ENCODE results near the gene KCTD20.
"Not testable (repeated sequence)": the region's sequence is repeated elsewhere in the genome, so short reads cannot be mapped to it uniquely, and the experiment has no call there.

Gene KCTD20

DNA sequence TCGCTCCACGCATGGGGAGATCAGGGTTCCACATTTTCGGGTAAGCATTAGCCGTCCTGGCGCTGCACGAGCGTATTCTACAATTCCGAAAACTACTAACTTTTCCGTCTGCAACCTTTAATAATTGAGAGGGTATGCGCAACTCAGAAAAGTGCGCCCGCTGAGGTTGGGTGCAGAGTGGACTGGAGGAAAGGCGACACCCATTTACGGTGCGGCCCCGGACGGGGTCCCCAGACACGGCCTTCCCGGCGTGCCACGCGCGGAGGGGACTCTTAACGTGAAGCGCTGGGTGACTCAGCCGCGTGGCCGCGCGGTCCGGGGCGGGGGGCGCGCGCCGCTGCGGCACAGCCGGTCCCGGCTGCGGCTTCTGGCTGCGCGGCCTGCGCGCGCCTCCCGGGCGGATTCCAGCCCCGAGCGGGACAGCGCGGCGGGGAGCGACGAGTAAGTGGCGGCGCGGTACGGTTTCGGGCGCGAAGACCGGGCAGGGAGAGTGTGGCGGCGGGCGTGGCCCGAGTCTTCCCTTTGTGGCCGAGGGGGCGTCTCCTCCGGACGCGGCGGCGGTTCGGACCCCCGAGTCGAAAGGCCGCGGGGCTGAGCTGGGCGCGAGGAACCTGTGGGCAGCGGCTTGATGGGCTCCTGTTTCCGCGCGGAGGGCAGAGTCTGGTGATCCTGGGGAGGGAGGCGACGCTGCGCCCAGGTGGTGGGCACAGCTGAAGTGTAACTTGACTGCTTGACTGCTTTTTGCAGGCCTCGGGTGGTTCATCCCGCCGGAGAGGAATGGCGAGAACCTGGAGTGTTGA is at the start of gene KCTD20, which contains the start of gene PXT1:
Gene KCTD20 (plus strand): TSS at position 330 of the 800 bp plus-strand sequence. CDS start 27,098 bp downstream, outside the sequence.
Gene PXT1 (minus strand): TSS at position 184 of the 800 bp plus-strand sequence. CDS start 16,772 bp downstream, outside the sequence.
- peak within 1 kb of the TSS; percentile 87 to 98 for H3K4me3 ChIP-seq (ENCODE audit: low read depth in 1 of 2, low read length in 1 of 2)
- no peaks in the 10 kb centered on the region for H3K9me3 ChIP-seq
- TF ChIP-seq, protein P1, sequence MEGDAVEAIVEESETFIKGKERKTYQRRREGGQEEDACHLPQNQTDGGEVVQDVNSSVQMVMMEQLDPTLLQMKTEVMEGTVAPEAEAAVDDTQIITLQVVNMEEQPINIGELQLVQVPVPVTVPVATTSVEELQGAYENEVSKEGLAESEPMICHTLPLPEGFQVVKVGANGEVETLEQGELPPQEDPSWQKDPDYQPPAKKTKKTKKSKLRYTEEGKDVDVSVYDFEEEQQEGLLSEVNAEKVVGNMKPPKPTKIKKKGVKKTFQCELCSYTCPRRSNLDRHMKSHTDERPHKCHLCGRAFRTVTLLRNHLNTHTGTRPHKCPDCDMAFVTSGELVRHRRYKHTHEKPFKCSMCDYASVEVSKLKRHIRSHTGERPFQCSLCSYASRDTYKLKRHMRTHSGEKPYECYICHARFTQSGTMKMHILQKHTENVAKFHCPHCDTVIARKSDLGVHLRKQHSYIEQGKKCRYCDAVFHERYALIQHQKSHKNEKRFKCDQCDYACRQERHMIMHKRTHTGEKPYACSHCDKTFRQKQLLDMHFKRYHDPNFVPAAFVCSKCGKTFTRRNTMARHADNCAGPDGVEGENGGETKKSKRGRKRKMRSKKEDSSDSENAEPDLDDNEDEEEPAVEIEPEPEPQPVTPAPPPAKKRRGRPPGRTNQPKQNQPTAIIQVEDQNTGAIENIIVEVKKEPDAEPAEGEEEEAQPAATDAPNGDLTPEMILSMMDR (IDR thresholded peaks at IDR 0.05) = peak; percentile 18
- H3K4me1 ChIP-seq (ENCODE audit: control insufficient read depth in 1 of 2, insufficient read depth in 1 of 2, low read depth in 1 of 2, low read length in 1 of 2) = peaks cover 40 to 44% of the 10 kb centered on the region in 2 experiments
- H3K27ac ChIP-seq = peak within 1 kb of the TSS; percentile 97
- H3K36me3 ChIP-seq = no peaks in the 10 kb centered on the region
- H3K27me3 ChIP-seq = no peaks in the 10 kb centered on the region

DNA sequence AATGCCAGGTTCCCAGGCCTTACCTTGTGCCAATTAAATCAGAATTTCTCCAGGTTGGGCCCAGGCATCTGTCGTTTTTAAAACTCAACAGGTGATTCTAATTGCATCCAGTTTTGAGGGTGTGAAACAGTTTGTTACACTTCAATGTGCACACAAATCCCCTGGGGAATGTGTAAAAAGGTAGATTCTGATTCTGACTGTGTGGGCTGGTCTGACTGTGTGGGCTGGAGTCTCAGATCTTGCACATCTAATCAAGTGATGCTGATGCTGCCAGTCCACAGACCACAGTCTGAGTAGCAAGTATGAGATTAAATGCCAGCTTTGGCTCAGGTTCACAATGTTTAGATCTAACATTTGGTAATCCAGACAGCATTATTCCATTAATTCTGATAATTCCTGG is 42.8 kb upstream of the KCTD20 start:
- TF ChIP-seq, protein P1 (IDR thresholded peaks at IDR 0.05) = no peak
- H3K27ac ChIP-seq = no peak overlapping the region
- no peaks in the 10 kb centered on the region for H3K4me1 ChIP-seq (ENCODE audit: control insufficient read depth in 1 of 2, insufficient read depth in 1 of 2, low read depth in 1 of 2, low read length in 1 of 2)
- H3K4me3 ChIP-seq (ENCODE audit: low read depth in 1 of 2, low read length in 1 of 2) = no peak overlapping the region
- H3K9me3 ChIP-seq = no peaks in the 10 kb centered on the region
- H3K36me3 ChIP-seq = no peaks in the 10 kb centered on the region
- no peaks in the 10 kb centered on the region for H3K27me3 ChIP-seq

DNA sequence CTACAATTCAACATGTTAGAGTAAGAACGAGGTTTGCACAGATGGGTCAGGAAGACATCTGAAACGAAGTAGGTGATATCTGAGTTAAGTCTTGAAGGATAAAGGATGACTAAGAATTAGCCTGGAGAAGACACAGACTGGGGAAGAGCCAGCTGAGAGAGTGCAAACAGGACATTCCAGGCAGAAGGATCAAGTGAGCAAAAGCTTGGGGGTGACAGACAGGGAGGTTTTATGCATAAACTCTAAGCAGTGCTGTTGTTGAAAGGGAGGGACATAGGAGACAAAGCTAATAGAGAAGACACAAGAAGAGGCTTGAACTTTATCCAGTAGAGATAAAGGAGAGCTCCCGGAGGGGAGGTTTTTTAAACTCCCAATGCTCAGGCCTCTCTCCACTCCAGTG is 40.3 kb upstream of the KCTD20 start:
- no peaks in the 10 kb centered on the region for H3K9me3 ChIP-seq
- H3K27me3 ChIP-seq = no peaks in the 10 kb centered on the region
- no peaks in the 10 kb centered on the region for H3K4me1 ChIP-seq (ENCODE audit: control insufficient read depth in 1 of 2, insufficient read depth in 1 of 2, low read depth in 1 of 2, low read length in 1 of 2)
- no peak overlapping the region for H3K4me3 ChIP-seq (ENCODE audit: low read depth in 1 of 2, low read length in 1 of 2)
- no peak overlapping the region for H3K27ac ChIP-seq
- TF ChIP-seq, protein P1 (IDR thresholded peaks at IDR 0.05) = no peak
- H3K36me3 ChIP-seq = no peaks in the 10 kb centered on the region

DNA sequence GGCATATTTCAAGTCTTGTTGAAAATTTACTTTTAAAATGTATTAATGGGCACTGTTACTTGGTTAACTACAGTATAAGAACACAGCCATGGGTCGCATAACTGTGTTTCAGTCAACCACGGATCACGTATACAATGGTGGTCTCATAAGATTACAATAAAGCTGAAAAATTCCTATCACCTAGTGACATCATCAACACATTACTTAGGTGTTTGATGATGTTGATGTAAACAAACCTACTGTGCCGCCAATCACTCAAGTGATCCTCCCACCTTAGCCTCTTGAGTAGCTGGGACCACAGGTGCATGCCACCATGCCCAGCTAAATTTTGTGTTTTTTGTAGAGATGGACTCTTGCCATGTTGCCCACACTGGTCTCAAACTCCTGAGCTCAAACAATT is 38.6 kb upstream of the KCTD20 start:
- Histone ChIP-seq H3K4me3 (ENCODE audit: low read depth in 1 of 2, low read length in 1 of 2) (no peak overlapping the region), H3K36me3 (no peaks in the 10 kb centered on the region), H3K4me1 (ENCODE audit: control insufficient read depth in 1 of 2, insufficient read depth in 1 of 2, low read depth in 1 of 2, low read length in 1 of 2) (no peaks in the 10 kb centered on the region), H3K27me3 (no peaks in the 10 kb centered on the region), H3K9me3 (no peaks in the 10 kb centered on the region), H3K27ac (no peak overlapping the region)
- TF ChIP-seq, protein P1 (IDR thresholded peaks at IDR 0.05) = no peak

DNA sequence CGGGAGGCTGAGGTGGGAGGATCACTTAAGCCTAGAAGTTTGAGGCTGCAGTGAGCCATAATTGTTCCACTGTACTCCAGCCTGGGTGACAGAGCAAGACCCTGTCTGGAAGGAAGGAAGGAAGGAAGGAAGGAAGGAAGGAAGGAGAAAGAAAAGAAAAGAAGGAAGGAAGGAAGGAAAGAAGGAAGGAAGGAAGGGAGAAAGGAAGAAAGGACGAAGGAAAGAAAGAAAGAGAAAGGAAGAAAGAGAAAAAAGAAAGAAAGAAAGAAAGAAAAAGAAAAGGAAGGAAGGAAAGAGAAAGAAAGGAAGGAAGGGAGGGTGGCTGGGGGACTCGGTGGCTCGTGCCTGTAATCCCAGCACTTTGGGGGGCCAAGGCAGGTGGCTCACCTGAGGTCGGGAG is 33.1 kb upstream of the KCTD20 start:
- not testable (repeated sequence) for H3K4me1 ChIP-seq (ENCODE audit: control insufficient read depth in 1 of 2, insufficient read depth in 1 of 2, low read depth in 1 of 2, low read length in 1 of 2); H3K36me3 ChIP-seq; H3K9me3 ChIP-seq; H3K4me3 ChIP-seq (ENCODE audit: low read depth in 1 of 2, low read length in 1 of 2); H3K27me3 ChIP-seq; H3K27ac ChIP-seq
